ENCODE results near the gene GCK. TPM values are rescaled to one million over a fixed set of nuclear protein-coding genes. Genes with fewer than 3 reads are reported as not detected.

The GCK gene
- total RNA-seq, 3 donors from 2014 or later, result 0.17 TPM; not detected in 2

- H3K4me3 ChIP-seq, result no peak overlapping the region
- ATAC-seq, result no peak
- intact Hi-C loops (cut with DNase I, micrococcal nuclease), result no loop called here
- H3K4me1 ChIP-seq (ENCODE audit: low read depth), result no peaks in the 10 kb centered on the region
- H3K9me3 ChIP-seq, result no peaks in the 10 kb centered on the region
- DNase-seq, result no peak
- no peak for TF ChIP-seq CTCF (IDR thresholded peaks at IDR 0.05)
- no peaks in the 10 kb centered on the region for H3K36me3 ChIP-seq (ENCODE audit: low read depth)
Measured at GRCh38 chr7:44142028-44142427, 47.2 kb downstream of the GCK start.

- DNase-seq (no peak), ATAC-seq (no peak)
- intact Hi-C loops (cut with DNase I, micrococcal nuclease), result no loop called here
- no peaks in the 10 kb centered on the region for H3K4me1 ChIP-seq (ENCODE audit: low read depth)
- H3K4me3 ChIP-seq, result no peak within 1 kb of the TSS
- H3K36me3 ChIP-seq (ENCODE audit: low read depth), result no peaks in the 10 kb centered on the region
- no peaks in the 10 kb centered on the region for H3K9me3 ChIP-seq
- no peak for TF ChIP-seq CTCF (IDR thresholded peaks at IDR 0.05)
Measured at GRCh38 chr7:44141221-44141850, 47.9 kb downstream of the GCK start, which contains the start of gene MYL7. Gene MYL7, minus strand, starts transcription at chr7:44141332. Its CDS starts 27 bp downstream, at chr7:44141305.

- no peak for DNase-seq
- H3K9me3 ChIP-seq, result no peaks in the 10 kb centered on the region
- intact Hi-C loops (cut with DNase I, micrococcal nuclease), result no loop called here
- H3K4me1 ChIP-seq (ENCODE audit: low read depth), result no peaks in the 10 kb centered on the region
- no peak overlapping the region for H3K4me3 ChIP-seq
- no peak for TF ChIP-seq CTCF (IDR thresholded peaks at IDR 0.05)
- no peaks in the 10 kb centered on the region for H3K36me3 ChIP-seq (ENCODE audit: low read depth)
- ATAC-seq, result no peak
Measured at GRCh38 chr7:44140341-44140740, 48.9 kb downstream of the GCK start.

DNA sequence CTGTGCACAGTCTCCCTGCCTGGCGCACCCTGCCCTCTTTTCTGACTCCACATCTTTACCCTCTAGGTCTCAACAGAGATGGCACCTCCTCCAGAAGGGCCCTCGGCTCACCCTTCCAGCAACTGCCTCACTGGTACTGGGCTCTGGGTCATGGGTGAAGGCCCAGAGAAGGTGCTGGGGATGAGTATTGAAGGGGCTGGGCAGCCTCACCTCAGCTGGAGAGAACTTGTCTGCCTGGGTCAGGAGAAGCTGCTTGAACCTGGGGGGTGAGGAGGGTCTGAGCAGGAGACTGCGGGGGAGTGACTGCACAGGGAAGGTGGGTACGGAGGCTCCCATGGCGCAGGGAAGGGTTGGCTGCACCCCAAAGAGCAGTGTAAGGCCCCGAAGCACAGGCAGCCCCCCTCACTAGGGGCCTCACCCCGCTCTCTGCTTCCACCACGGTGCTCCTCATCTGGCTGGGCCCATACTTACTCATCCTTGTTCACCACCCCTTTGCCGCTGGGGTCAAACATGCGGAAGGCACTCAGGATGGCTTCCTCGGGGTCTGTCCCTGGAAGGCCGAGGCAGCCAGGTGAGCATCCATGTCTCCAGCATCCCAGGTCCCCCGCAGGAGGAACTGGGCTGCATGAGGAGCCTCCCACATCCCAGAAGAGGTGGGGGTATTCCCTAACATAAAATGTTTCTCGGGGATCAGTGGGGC is 49.8 kb downstream of the GCK start:
- intact Hi-C loops (cut with DNase I, micrococcal nuclease), result no loop called here
- ATAC-seq, result no peak
- TF ChIP-seq CTCF (IDR thresholded peaks at IDR 0.05), result no peak

GRCh38 chr7:44138698-44139097 is 50.5 kb downstream of the GCK start:
- no peak for DNase-seq
- Histone ChIP-seq H3K4me1 (ENCODE audit: low read depth) (no peaks in the 10 kb centered on the region), H3K4me3 (no peak overlapping the region), H3K9me3 (no peaks in the 10 kb centered on the region), H3K36me3 (ENCODE audit: low read depth) (no peaks in the 10 kb centered on the region)
- intact Hi-C loops (cut with DNase I, micrococcal nuclease), result no loop called here
- ATAC-seq, result no peak
- no peak for TF ChIP-seq CTCF (IDR thresholded peaks at IDR 0.05)

More for the DNA sequence above, 49.8 kb downstream of the GCK start:
- no peak for DNase-seq
- no peaks in the 10 kb centered on the region for H3K9me3 ChIP-seq
- H3K4me3 ChIP-seq, result no peak overlapping the region
- H3K4me1 ChIP-seq (ENCODE audit: low read depth), result no peaks in the 10 kb centered on the region
- H3K36me3 ChIP-seq (ENCODE audit: low read depth), result no peaks in the 10 kb centered on the region

Data from mucosa of descending colon (tissue), 3 donors.